Stimulated activated CD4-positive, alpha-beta T cell treated with anti-CD3 and anti-CD28 coated beads, Interleukin-4, amount 100 ng/mL, for 24 hours (primary cell): Measurements from ENCODE around the gene CIBAR2.

Source experiments
- DNase-seq: peaks from one replicate; pipeline ENCODE4 v3.0.0-alpha.2; 2020

CIBAR2 gene

GRCh38 chr16:85112364-85112763 lies at the start of gene CIBAR2:
Gene CIBAR2, minus strand, starts transcription at chr16:85112472. Its CDS starts 120 bp downstream, at chr16:85112352.
- no peak for DNase-seq

GRCh38 chr16:85159179-85159980 lies 47.1 kb upstream of the CIBAR2 start:
- DNase-seq, result no peak

GRCh38 chr16:85158743-85159178 lies 46.5 kb upstream of the CIBAR2 start:
- DNase-seq, result no peak

- DNase-seq, result no peak
These were observed 45.8 kb upstream of the CIBAR2 start for GRCh38 chr16:85157813-85158742.

- DNase-seq, result no peak
These were observed 45.1 kb upstream of the CIBAR2 start for GRCh38 chr16:85157372-85157771.

GRCh38 chr16:85156869-85157268 lies 44.6 kb upstream of the CIBAR2 start:
- no peak for DNase-seq

- DNase-seq, result no peak
These were observed 44.2 kb upstream of the CIBAR2 start for GRCh38 chr16:85156440-85156839.

- DNase-seq, result no peak
These were observed 41.4 kb upstream of the CIBAR2 start for GRCh38 chr16:85153656-85154091.

GRCh38 chr16:85153046-85153445 lies 40.8 kb upstream of the CIBAR2 start:
- no peak for DNase-seq

- DNase-seq, result no peak
These were observed 40.2 kb upstream of the CIBAR2 start for GRCh38 chr16:85152414-85153030.

- no peak for DNase-seq
These were observed 39.5 kb upstream of the CIBAR2 start for GRCh38 chr16:85151603-85152413.

- DNase-seq, result no peak
These were observed 38.9 kb upstream of the CIBAR2 start for GRCh38 chr16:85151079-85151602.

GRCh38 chr16:85150331-85150940 lies 38.2 kb upstream of the CIBAR2 start:
- DNase-seq, result no peak

- DNase-seq, result no peak
These were observed 37.5 kb upstream of the CIBAR2 start for GRCh38 chr16:85149776-85150175.

- no peak for DNase-seq
These were observed 36.7 kb upstream of the CIBAR2 start for GRCh38 chr16:85148931-85149330.

- DNase-seq, result no peak
These were observed 34.8 kb upstream of the CIBAR2 start for GRCh38 chr16:85146922-85147651.

- DNase-seq, result no peak
These were observed 34.2 kb upstream of the CIBAR2 start for GRCh38 chr16:85146532-85146797.

GRCh38 chr16:85145734-85146531 lies 33.7 kb upstream of the CIBAR2 start:
- no peak for DNase-seq

- no peak for DNase-seq
These were observed 32.9 kb upstream of the CIBAR2 start for GRCh38 chr16:85145188-85145587.
